Nucleus accumbens (tissue), 56 donors: ENCODE data around the gene FASTKD1.
"Not testable (repeated sequence)": the region's sequence is repeated elsewhere in the genome, so short reads cannot be mapped to it uniquely, and the experiment has no call there.

Source experiments
- DNase-seq, 56 donors: peaks; one replicate each; lab custom pipeline; 2025; lab: John Stamatoyannopoulos, UW

Gene FASTKD1

GRCh38 chr2:169571571-169571970 is 2.1 kb downstream of the FASTKD1 start:
- no peak for DNase-seq

GRCh38 chr2:169570752-169571151 is 2.9 kb downstream of the FASTKD1 start:
- DNase-seq, result not testable (repeated sequence)

- DNase-seq, result no peak
Measured at GRCh38 chr2:169569948-169570347, 3.7 kb downstream of the FASTKD1 start.

GRCh38 chr2:169565686-169566085 is 8.0 kb downstream of the FASTKD1 start:
- DNase-seq, result no peak

GRCh38 chr2:169562519-169562918 is 11.1 kb downstream of the FASTKD1 start:
- no peak for DNase-seq

GRCh38 chr2:169562084-169562483 is 11.6 kb downstream of the FASTKD1 start:
- DNase-seq, result not testable (repeated sequence)

GRCh38 chr2:169561364-169561763 is 12.3 kb downstream of the FASTKD1 start:
- no peak for DNase-seq

- DNase-seq, result no peak
Measured at GRCh38 chr2:169546756-169547155, 26.9 kb downstream of the FASTKD1 start.

- no peak for DNase-seq
Measured at GRCh38 chr2:169542433-169542832, 31.2 kb downstream of the FASTKD1 start.

- no peak for DNase-seq
Measured at GRCh38 chr2:169540146-169540545, 33.5 kb downstream of the FASTKD1 start.

GRCh38 chr2:169539460-169539859 is 34.2 kb downstream of the FASTKD1 start:
- not testable (repeated sequence) for DNase-seq

- DNase-seq, result peak in 24 of 56 donors; percentile 1 to 70 (median 12)
Measured at GRCh38 chr2:169528271-169528701, 45.4 kb downstream of the FASTKD1 start.

- no peak for DNase-seq
Measured at GRCh38 chr2:169526451-169526850, 47.2 kb downstream of the FASTKD1 start.

- no peak for DNase-seq
Measured at GRCh38 chr2:169525434-169525833, 48.2 kb downstream of the FASTKD1 start.

GRCh38 chr2:169523681-169524080 is 50.0 kb downstream of the FASTKD1 start:
- no peak for DNase-seq

GRCh38 chr2:169520896-169521295 is 52.8 kb downstream of the FASTKD1 start:
- DNase-seq, result no peak

GRCh38 chr2:169516488-169516995 is 57.1 kb downstream of the FASTKD1 start:
- not testable (repeated sequence) for DNase-seq

- DNase-seq, result not testable (repeated sequence)
Measured at GRCh38 chr2:169514758-169515157, 58.9 kb downstream of the FASTKD1 start.

- no peak for DNase-seq
Measured at GRCh38 chr2:169513926-169514325, 59.7 kb downstream of the FASTKD1 start.

- DNase-seq, result no peak
Measured at GRCh38 chr2:169513094-169513493, 60.6 kb downstream of the FASTKD1 start.

GRCh38 chr2:169512525-169512924 is 61.1 kb downstream of the FASTKD1 start:
- no peak for DNase-seq

- no peak for DNase-seq
Measured at GRCh38 chr2:169511818-169512217, 61.8 kb downstream of the FASTKD1 start.

- DNase-seq, result no peak
Measured at GRCh38 chr2:169510496-169510895, 63.2 kb downstream of the FASTKD1 start.
